ENCODE data around the gene HOXA2.

- TF ChIP-seq POLR2A (IDR thresholded peaks at IDR 0.05) (no peak), CTCF (IDR thresholded peaks at IDR 0.05) (no peak)
These were observed 34.2 kb downstream of the HOXA2 start for GRCh38 chr7:27068259-27068658.
